HG02938 (cell line): ENCODE data around the gene KIF21A.

Experiments
- ATAC-seq: cut with Tn5 transposase; IDR thresholded peaks from one replicate; pipeline ENCODE4 v1.9.1; 2021; ENCODE audit warnings: mild to moderate bottlenecking, moderate library complexity; ENCODE audit not compliant: unreplicated experiment

The KIF21A gene

GRCh38 chr12:39431797-39432196, 11.1 kb downstream of the KIF21A start:
- ATAC-seq = no peak

- ATAC-seq = no peak
Measured at GRCh38 chr12:39431002-39431796, 11.7 kb downstream of the KIF21A start.

- ATAC-seq = no peak
Measured at GRCh38 chr12:39429809-39430208, 13.1 kb downstream of the KIF21A start.

- ATAC-seq = no peak
Measured at GRCh38 chr12:39427360-39427808, 15.5 kb downstream of the KIF21A start.

GRCh38 chr12:39426636-39427240, 16.2 kb downstream of the KIF21A start:
- ATAC-seq = no peak

- ATAC-seq = no peak
Measured at GRCh38 chr12:39420043-39420442, 22.9 kb downstream of the KIF21A start.

- ATAC-seq = no peak
Measured at GRCh38 chr12:39419471-39419870, 23.4 kb downstream of the KIF21A start.

- ATAC-seq = no peak
Measured at GRCh38 chr12:39417916-39418315, 25.0 kb downstream of the KIF21A start.

- ATAC-seq = no peak
Measured at GRCh38 chr12:39413836-39414771, 28.8 kb downstream of the KIF21A start.

- no peak for ATAC-seq
Measured at GRCh38 chr12:39412210-39412609, 30.7 kb downstream of the KIF21A start.

GRCh38 chr12:39406262-39406661, 36.7 kb downstream of the KIF21A start:
- no peak for ATAC-seq

GRCh38 chr12:39405580-39405979, 37.3 kb downstream of the KIF21A start:
- ATAC-seq = no peak

GRCh38 chr12:39404000-39404399, 38.9 kb downstream of the KIF21A start:
- no peak for ATAC-seq

- ATAC-seq = no peak
Measured at GRCh38 chr12:39403376-39403775, 39.5 kb downstream of the KIF21A start.

GRCh38 chr12:39402922-39403321, 40.0 kb downstream of the KIF21A start:
- ATAC-seq = no peak

- no peak for ATAC-seq
Measured at GRCh38 chr12:39401459-39401858, 41.5 kb downstream of the KIF21A start.

- ATAC-seq = no peak
Measured at GRCh38 chr12:39395866-39396265, 47.1 kb downstream of the KIF21A start.

- ATAC-seq = no peak
Measured at GRCh38 chr12:39393890-39394289, 49.0 kb downstream of the KIF21A start.

- ATAC-seq = no peak
Measured at GRCh38 chr12:39393179-39393578, 49.7 kb downstream of the KIF21A start.

GRCh38 chr12:39392154-39392925, 50.6 kb downstream of the KIF21A start:
- ATAC-seq = no peak

- no peak for ATAC-seq
Measured at GRCh38 chr12:39390752-39391151, 52.2 kb downstream of the KIF21A start.
